GM12892 (cell line): ENCODE results near the gene SFXN5.

Source experiments
- DNase-seq: peaks from one replicate; pipeline ENCODE4 v3.0.0; 2011; ENCODE audit not compliant: insufficient read length
- FAIRE-seq: peaks from 2 replicates; lab custom pipeline; 2011; peaks lifted over from hg19 to GRCh38; lab: Jason Lieb, UNC
- POLR2A ChIP-seq: IDR thresholded peaks from 2 replicates; pipeline ENCODE4 v1.6.1; 2011; ENCODE audit warnings: low read depth, low read length, control low read depth
- POLR2AphosphoS5 ChIP-seq: IDR thresholded peaks from 2 replicates; pipeline ENCODE4 v1.6.1; 2011; ENCODE audit warnings: low read depth, low read length, control low read depth
- TAF1 ChIP-seq: IDR thresholded peaks from 2 replicates; pipeline ENCODE4 v1.6.1; 2011; ENCODE audit warnings: low read depth, mild to moderate bottlenecking, control low read depth, low read length, borderline replicate concordance

The SFXN5 gene

DNA sequence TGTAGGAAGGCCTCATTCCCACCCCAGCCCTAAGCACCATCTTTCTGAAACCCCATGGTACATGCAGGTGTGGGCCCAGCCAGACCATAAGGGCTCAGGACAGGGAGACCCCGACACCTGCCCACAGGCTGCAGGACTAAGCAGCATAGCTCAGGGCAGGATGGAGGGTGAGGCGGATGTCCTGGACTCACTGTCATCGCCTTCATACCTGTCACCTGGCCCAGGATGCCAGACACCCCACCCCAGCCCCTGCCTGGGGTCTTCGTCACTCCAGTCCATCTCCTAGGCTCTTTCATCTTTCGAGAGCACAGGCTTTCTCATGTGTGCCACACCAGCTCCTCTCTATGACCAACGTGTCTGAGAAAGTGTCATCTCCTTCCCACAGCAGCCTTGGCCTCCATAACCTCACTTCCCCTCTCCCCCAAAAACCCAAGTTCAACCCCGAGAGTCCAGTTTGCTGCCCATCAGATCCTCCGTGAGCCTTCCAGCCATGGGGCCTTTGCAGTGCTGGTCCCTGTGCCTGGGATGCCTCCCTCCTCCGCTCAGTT is 82.7 kb downstream of the SFXN5 start:
- no peak for TF ChIP-seq TAF1
- no peak for TF ChIP-seq POLR2AphosphoS5
- TF ChIP-seq POLR2A, result no peak
- FAIRE-seq (no peak), DNase-seq (no peak)

DNA sequence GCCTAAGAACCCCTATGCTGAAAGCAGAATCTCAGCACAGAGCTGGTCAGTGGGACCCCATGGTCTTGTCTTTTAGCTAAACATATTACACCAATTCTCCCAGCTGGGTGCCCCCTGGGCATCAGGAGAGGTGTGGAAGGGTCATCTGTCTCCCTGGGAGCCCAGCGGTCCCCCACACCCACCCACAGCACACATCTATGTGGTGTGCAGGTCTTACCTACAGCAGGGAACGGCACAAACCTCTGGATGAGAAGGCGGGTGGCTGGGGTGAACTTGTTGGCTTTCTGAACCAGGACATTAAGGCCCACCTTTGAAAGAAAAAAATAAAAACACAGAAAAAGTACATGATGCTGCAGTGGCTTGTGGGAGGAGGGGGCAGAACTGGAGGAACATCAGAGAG is 83.5 kb downstream of the SFXN5 start:
- no peak for TF ChIP-seq POLR2AphosphoS5
- no peak for TF ChIP-seq TAF1
- TF ChIP-seq POLR2A, result no peak
- FAIRE-seq (no peak), DNase-seq (no peak)

DNA sequence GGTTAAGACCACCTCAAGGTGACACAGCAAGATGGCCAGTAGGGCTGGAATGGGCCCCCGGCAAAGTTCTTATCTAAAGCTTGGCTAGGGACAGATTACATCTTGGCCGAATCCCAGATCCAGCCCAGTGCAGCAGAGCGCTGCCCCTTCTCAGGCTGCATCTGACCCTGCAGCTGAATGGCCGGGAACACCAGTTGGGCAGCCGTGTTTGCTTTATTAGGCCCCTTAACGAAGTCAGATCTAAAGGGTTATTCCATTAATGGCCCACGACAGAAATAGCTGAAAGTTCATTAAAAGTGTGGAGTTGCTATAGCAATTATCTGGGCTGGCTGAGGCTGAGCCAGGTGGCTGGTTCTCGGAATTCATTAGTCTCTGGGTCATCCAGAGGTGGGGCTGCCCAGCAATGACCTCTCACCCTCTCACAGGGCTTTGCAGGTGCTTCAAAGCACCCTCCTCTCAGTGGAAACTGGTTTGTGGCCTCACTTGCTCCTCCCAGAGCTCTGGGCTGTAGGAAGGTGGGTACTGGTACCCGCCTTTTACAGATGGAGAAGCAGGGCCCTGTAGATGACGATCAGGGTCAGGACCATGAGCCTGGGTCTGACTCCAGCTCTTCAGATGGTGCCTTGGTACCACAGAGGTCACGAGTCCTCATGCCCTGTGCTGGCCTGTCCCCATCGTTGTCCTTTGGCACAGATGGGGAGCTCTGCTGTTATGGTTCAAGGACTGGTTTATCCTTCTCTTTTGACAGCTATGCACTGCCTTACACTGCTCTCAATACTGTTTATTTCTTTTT is 85.4 kb downstream of the SFXN5 start:
- FAIRE-seq (no peak), DNase-seq (no peak)
- TF ChIP-seq POLR2A (no peak), POLR2AphosphoS5 (no peak), TAF1 (no peak)

DNA sequence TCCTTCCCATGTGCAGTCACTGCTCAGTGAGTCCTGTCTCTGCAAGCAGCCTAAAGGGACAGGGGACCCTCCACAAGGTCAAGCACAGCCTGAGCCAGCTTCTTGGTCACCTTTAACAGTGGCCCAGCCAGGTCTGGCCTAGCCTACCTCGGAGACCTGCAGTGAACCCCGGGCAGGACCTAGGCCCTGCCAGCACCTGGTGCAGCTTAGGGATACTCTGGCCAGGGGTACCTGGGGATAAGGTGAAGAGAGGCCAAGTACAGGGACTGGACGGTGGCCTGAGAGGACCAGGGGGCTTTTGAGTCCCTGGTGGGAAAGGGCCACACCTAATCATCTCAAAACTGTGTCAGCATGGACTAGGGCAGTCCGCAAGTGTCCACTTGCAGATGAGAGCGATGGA is 86.4 kb downstream of the SFXN5 start:
- TF ChIP-seq POLR2A (no peak), TAF1 (no peak), POLR2AphosphoS5 (no peak)
- DNase-seq, result no peak
- no peak for FAIRE-seq

DNA sequence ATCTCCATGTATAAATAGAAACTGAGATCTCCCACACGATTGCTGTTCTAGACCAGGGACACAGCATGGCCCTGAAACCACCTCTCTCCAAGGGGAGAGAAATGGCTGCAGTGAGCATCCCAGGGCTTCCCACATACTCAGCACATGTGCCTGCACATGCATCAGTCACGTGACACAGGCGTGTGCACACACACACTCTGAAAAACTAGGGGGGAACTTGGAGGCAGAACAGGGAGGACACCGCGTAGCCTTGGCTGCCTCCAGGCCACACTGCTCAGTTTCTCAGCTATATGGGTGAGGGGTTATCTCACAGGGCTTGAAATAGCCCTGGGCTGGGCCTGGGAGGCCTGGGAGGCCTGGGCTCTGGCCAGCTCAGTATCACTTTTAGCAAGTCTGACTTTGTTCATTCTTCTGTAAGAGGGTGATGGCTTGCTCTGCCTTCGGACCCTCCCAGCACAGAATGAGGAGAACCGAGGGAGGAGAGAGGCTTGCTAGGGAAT is 87.3 kb downstream of the SFXN5 start:
- DNase-seq, result no peak
- no peak for TF ChIP-seq POLR2A
- TF ChIP-seq POLR2AphosphoS5, result no peak
- TF ChIP-seq TAF1, result no peak
- no peak for FAIRE-seq

DNA sequence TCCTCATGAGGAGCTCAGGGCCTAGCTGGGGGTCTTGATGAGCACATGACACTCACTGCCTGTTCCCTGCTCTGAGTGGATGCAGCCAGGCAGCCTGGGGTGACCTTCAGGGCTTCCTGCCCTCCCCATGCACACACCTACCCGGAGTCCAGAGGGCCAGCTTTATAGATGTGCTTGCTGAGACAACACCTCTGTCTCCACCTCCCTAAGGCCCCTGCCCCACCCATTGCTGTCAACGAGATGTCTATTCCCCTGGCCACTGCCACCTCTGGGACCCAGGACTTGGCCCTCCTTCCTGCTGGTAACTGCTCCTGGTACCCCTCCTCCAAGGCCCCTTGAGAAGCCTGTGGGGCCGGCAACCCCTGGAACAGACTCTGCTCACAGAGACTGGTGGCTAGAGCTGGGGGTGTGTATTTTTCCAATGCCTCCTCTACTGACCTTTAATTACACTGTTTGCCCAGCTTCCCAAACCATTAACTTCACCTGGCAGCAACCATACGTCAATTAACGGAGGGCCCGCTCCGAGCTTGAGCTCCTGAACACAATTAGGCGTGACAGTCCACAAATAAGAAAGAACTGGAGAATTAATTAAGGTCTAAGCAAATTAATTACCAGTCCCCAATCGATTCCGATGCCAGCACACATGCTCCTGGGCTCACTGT is 87.9 kb downstream of the SFXN5 start:
- FAIRE-seq, result no peak
- TF ChIP-seq POLR2AphosphoS5 (no peak), POLR2A (no peak), TAF1 (no peak)
- no peak for DNase-seq

DNA sequence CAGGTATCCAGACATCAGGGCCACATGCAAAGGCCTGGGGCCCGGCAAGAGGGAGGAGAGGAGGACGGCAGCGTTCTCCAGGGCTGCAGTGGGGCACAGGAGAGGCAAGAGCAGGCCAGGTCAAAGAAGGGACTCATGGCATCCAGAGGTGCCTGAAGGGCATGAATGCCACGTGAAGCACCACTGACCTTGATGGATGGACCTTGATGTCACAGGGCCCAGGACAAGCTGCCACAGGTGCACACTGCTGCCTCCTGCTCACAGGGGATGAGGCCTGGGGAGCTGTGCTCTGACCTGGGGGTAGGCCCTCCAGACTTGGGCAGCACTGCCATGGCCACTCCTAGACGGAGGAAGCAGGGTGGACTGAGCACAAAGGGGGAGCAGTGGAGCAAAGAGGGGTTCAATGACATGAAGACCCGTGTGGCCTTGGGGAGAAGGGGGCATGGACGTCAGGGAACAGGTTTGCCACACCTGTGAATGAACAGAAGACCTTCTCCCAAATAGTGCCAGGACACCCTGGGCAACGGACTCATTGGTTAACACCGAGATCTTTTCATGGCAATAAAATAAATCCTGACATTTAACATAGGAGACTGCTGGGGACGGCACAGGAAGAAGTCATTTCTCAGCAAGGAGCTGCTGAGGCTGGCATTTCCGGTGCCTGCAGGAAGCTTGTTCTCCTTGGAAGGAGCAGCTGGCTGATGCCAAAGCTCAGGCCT is 88.6 kb downstream of the SFXN5 start:
- FAIRE-seq, result no peak
- TF ChIP-seq TAF1, result no peak
- no peak for TF ChIP-seq POLR2AphosphoS5
- no peak for TF ChIP-seq POLR2A

DNA sequence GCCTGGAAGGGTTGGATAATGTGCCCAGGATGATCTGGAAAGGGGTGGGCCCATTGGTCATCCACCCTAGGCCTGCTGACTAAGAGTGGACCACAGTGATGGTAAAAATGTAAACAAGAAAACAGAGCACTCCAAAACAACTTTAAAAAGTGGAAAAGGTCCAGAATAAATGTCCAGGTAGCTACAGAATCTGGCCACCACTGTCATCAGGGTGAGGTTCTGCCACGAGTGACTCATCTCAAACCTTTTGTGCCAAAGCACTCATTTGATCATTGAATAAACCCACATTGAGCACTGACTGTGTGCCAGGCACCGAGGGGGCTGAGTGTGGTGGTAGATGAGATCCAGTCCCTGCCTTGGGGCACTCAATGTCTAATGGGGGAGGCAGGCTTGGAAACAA is 89.3 kb downstream of the SFXN5 start:
- TF ChIP-seq POLR2A, result no peak
- TF ChIP-seq TAF1, result no peak
- no peak for TF ChIP-seq POLR2AphosphoS5
- FAIRE-seq, result no peak
- no peak for DNase-seq

More for the DNA sequence above, 88.6 kb downstream of the SFXN5 start:
- DNase-seq, result no peak

DNA sequence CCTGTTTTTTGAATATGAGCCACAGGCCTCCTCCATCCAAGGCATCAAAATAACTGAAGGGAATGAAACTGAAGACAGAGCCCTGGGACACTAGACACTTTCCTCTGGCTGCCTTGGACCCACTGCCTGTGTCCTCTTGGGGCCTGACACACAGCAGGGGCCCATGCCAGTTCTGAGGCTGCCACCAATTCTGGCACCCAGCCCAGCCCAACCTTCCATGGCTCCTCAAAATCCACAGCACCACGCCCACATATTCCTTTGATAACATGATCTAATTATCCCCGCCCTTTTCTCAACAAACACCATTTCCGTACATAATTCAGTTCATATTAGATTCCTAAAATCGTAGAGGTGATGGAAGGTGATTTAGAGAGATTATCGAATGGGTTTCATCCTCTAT is 90.0 kb downstream of the SFXN5 start:
- no peak for DNase-seq
- no peak for FAIRE-seq
- TF ChIP-seq POLR2AphosphoS5, result no peak
- no peak for TF ChIP-seq TAF1
- no peak for TF ChIP-seq POLR2A

DNA sequence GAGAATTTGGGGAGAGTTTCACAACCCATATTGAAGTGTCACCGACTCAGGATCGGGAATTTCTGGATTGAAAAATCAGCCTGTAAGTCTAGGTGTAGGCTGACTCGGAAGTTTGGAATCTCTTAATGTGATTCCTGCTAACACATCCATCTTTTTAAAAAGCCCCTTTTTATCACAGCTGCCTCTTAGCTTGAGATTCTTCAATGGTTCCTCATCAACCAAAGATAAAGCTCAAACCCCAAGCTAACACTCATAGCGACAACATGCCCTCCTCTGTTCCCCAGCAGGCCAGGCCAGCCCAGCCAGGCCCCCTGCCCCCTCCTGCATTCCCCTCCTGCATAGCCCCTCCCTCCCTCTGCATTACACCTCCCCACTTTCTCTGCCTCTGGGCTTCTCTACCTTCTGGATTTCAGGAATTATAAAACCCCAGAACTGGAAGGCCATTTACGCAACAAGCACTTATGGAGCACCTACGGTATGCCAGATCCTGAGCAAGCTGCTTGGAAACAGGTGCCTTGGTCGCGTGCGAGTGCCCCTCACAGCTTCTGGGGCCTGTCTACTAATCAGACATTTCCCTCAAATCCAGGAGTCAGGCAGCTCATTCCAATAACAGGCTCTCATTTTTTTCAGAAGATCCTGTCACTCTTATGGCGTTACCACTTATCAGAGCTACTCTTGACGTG is 90.8 kb downstream of the SFXN5 start:
- FAIRE-seq (no peak), DNase-seq (no peak)
- TF ChIP-seq POLR2A, result no peak
- TF ChIP-seq POLR2AphosphoS5, result no peak
- no peak for TF ChIP-seq TAF1
